ENCODE results near the gene PKP2.

DNA sequence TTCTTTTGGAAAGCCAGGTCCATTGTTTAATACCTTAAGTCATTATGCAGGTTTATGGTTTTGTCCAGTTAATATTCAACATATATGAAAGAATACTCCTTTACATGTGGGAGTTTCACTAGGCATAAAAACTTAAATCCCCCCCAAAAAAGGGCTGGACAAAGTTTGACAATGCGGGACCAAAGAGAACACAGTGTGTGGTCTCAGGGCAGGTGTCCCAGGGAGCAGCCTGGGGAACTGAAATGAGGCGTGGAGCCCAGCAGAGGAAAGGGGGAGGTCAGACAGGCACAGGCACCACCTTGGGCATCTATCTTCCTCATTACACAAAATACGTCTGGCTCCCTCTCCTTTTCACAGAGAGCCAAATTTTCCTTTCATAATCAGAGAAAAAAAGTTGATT, 22.5 kb downstream of the PKP2 start:
- no peak for TF ChIP-seq POLR2A (IDR thresholded peaks at IDR 0.05; ENCODE audit: extremely low read depth, insufficient read length)
- TF ChIP-seq, protein P1, sequence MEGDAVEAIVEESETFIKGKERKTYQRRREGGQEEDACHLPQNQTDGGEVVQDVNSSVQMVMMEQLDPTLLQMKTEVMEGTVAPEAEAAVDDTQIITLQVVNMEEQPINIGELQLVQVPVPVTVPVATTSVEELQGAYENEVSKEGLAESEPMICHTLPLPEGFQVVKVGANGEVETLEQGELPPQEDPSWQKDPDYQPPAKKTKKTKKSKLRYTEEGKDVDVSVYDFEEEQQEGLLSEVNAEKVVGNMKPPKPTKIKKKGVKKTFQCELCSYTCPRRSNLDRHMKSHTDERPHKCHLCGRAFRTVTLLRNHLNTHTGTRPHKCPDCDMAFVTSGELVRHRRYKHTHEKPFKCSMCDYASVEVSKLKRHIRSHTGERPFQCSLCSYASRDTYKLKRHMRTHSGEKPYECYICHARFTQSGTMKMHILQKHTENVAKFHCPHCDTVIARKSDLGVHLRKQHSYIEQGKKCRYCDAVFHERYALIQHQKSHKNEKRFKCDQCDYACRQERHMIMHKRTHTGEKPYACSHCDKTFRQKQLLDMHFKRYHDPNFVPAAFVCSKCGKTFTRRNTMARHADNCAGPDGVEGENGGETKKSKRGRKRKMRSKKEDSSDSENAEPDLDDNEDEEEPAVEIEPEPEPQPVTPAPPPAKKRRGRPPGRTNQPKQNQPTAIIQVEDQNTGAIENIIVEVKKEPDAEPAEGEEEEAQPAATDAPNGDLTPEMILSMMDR (IDR thresholded peaks at IDR 0.05; ENCODE audit: low read depth, low read length): no peak
- TF ChIP-seq, protein P2, sequence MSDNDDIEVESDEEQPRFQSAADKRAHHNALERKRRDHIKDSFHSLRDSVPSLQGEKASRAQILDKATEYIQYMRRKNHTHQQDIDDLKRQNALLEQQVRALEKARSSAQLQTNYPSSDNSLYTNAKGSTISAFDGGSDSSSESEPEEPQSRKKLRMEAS (IDR thresholded peaks at IDR 0.05; ENCODE audit: low read depth, low read length): no peak
